H9 (cell line): ENCODE results near the gene SCD5. TPM values are rescaled to one million over a fixed set of nuclear protein-coding genes. Genes with fewer than 3 reads are reported as not detected.

Source experiments
- DNase-seq: peaks from one replicate; pipeline ENCODE4 v3.0.0-alpha.2; 2017
- H2AFZ ChIP-seq: one replicate; pipeline ENCODE4 v1.6.1; 2013; ENCODE audit warnings: mild to moderate bottlenecking, low read length, control low read depth, moderate library complexity
- H2AK5ac ChIP-seq: 2 replicates; pipeline ENCODE4 v1.6.1; 2013; ENCODE audit warnings: low read length, control low read depth, mixed read lengths; ENCODE audit not compliant: insufficient read length
- H2BK120ac ChIP-seq: one replicate; pipeline ENCODE4 v1.6.1; 2013; ENCODE audit warnings: low read depth, mild to moderate bottlenecking, low read length, control low read depth, inconsistent platforms; ENCODE audit not compliant: poor library complexity, severe bottlenecking
- H2BK12ac ChIP-seq: 2 replicates; pipeline ENCODE4 v1.6.1; 2013; ENCODE audit warnings: low read length, control low read depth, mixed read lengths, low read depth; ENCODE audit not compliant: insufficient read length
- H2BK15ac ChIP-seq: 2 replicates; pipeline ENCODE4 v1.6.1; 2013; ENCODE audit warnings: low read depth, low read length, control low read depth
- H2BK20ac ChIP-seq: one replicate; pipeline ENCODE4 v1.6.1; 2013; ENCODE audit warnings: low read depth, mild to moderate bottlenecking, low read length, control low read depth, inconsistent platforms; ENCODE audit not compliant: poor library complexity, severe bottlenecking
- H2BK5ac ChIP-seq: 2 replicates; pipeline ENCODE4 v1.6.1; 2013; ENCODE audit warnings: low read length, control low read depth, mixed read lengths; ENCODE audit not compliant: insufficient read length
- H3K14ac ChIP-seq: 2 replicates; pipeline ENCODE4 v1.6.1; 2013; ENCODE audit warnings: low read length, control low read depth; ENCODE audit not compliant: insufficient read depth
- H3K18ac ChIP-seq: 2 replicates; pipeline ENCODE4 v1.6.1; 2013; ENCODE audit warnings: low read depth, mild to moderate bottlenecking, mixed read lengths, low read length, control low read depth; ENCODE audit not compliant: insufficient read length
- H3K23ac ChIP-seq: 2 replicates; pipeline ENCODE4 v1.6.1; 2013; ENCODE audit warnings: low read length, control low read depth, mixed read lengths, low read depth; ENCODE audit not compliant: insufficient read length
- H3K23me2 ChIP-seq: 2 replicates; pipeline ENCODE4 v1.6.1; 2013; ENCODE audit warnings: low read depth, mild to moderate bottlenecking, mixed read lengths, low read length, control low read depth; ENCODE audit not compliant: insufficient read length, poor library complexity, severe bottlenecking
- H3K27ac ChIP-seq: 2 replicates; pipeline ENCODE4 v1.5.1; 2013; ENCODE audit warnings: low read length, control low read depth, mixed read lengths, low read depth; ENCODE audit not compliant: insufficient read length
- H3K27me3 ChIP-seq: 2 replicates; pipeline ENCODE4 v1.6.1; 2013; ENCODE audit warnings: low read length, control low read depth, inconsistent platforms; ENCODE audit not compliant: insufficient read depth
- H3K4ac ChIP-seq: 2 replicates; pipeline ENCODE4 v1.6.1; 2013; ENCODE audit warnings: low read depth, mild to moderate bottlenecking, control low read depth, inconsistent platforms, low read length, moderate library complexity
- H3K4me1 ChIP-seq: 2 replicates; pipeline ENCODE4 v1.6.1; 2013; ENCODE audit warnings: low read length, control low read depth, inconsistent platforms; ENCODE audit not compliant: insufficient read depth
- H3K4me2 ChIP-seq: 2 replicates; pipeline ENCODE4 v1.6.1; 2013; ENCODE audit warnings: low read length, control low read depth, mixed read lengths; ENCODE audit not compliant: insufficient read length, insufficient read depth
- H3K56ac ChIP-seq: 2 replicates; pipeline ENCODE4 v1.6.1; 2013; ENCODE audit warnings: low read depth, mild to moderate bottlenecking, mixed read lengths, low read length, control low read depth; ENCODE audit not compliant: insufficient read length
- H3K79me1 ChIP-seq: 2 replicates; pipeline ENCODE4 v1.6.1; 2013; ENCODE audit warnings: low read depth, mild to moderate bottlenecking, moderate library complexity, low read length, control low read depth, inconsistent platforms; ENCODE audit not compliant: insufficient read depth, poor library complexity, severe bottlenecking
- H3K79me2 ChIP-seq: 2 replicates; pipeline ENCODE4 v1.6.1; 2013; ENCODE audit warnings: low read length, control low read depth, inconsistent platforms; ENCODE audit not compliant: insufficient read depth
- H3K9ac ChIP-seq: 2 replicates; pipeline ENCODE4 v1.6.1; 2013; ENCODE audit warnings: low read length, control low read depth, mixed read lengths; ENCODE audit not compliant: insufficient read length; ENCODE audit errors: extremely low read depth
- H3K9me3 ChIP-seq: one replicate; pipeline ENCODE4 v1.6.1; 2013; ENCODE audit warnings: low read depth, low read length, inconsistent platforms; ENCODE audit not compliant: control insufficient read depth
- H3T11ph ChIP-seq: one replicate; pipeline ENCODE4 v1.6.1; 2013; ENCODE audit warnings: mild to moderate bottlenecking, low read length, control low read depth, inconsistent platforms
- H4K20me1 ChIP-seq: one replicate; pipeline ENCODE4 v1.6.1; 2013; ENCODE audit not compliant: control insufficient read depth, insufficient read length, insufficient read depth
- H4K5ac ChIP-seq: 2 replicates; pipeline ENCODE4 v1.6.1; 2013; ENCODE audit warnings: low read depth, mild to moderate bottlenecking, mixed read lengths, low read length, control low read depth; ENCODE audit not compliant: insufficient read length
- H4K8ac ChIP-seq: replicated peaks from 2 replicates; pipeline ENCODE4 v1.6.1; 2013; ENCODE audit warnings: low read length, control low read depth, mixed read lengths, low read depth; ENCODE audit not compliant: insufficient read length
- H4K91ac ChIP-seq: 2 replicates; pipeline ENCODE4 v1.6.1; 2013; ENCODE audit warnings: low read depth, mild to moderate bottlenecking, moderate library complexity, mixed read lengths, low read length, control low read depth; ENCODE audit not compliant: insufficient read length
- H3K27ac Mint-ChIP-seq, 3 experiments: 2 replicates in 2 of 3; 3 replicates in 1 of 3; pipeline ENCODE4 v1.8.0; 2020 to 2021; ENCODE audit warnings: mixed read lengths in 3 of 3, mild to moderate bottlenecking in 1 of 3, moderate library complexity in 1 of 3
- H3K27me3 Mint-ChIP-seq: 2 replicates; pipeline ENCODE4 v1.8.0; 2021; ENCODE audit warnings: low read depth, mild to moderate bottlenecking, moderate library complexity, mixed read lengths
- H3K36me3 Mint-ChIP-seq, 3 experiments: 2 replicates in 2 of 3; 3 replicates in 1 of 3; pipeline ENCODE4 v1.8.0; 2020 to 2021; ENCODE audit warnings: low read depth in 3 of 3, mixed read lengths in 3 of 3; ENCODE audit not compliant: insufficient read depth in 1 of 3
- H3K4me1 Mint-ChIP-seq, 2 experiments: 2 replicates each; pipeline ENCODE4 v1.8.0; 2020; ENCODE audit warnings: mixed read lengths in 2 of 2
- H3K4me3 Mint-ChIP-seq, 2 experiments: 2 replicates in 1 of 2; 3 replicates in 1 of 2; pipeline ENCODE4 v1.8.0; 2020 to 2021; ENCODE audit warnings: mild to moderate bottlenecking in 2 of 2, mixed read lengths in 2 of 2, moderate library complexity in 1 of 2
- H3K9me3 Mint-ChIP-seq, 2 experiments: 2 replicates in 1 of 2; 3 replicates in 1 of 2; pipeline ENCODE4 v1.8.0; 2020; ENCODE audit warnings: mild to moderate bottlenecking in 2 of 2, mixed read lengths in 2 of 2, moderate library complexity in 1 of 2
- CTCF ChIP-seq: fragments of 200-600 bp; sonication (generic); conservative IDR thresholded peaks from 3 replicates; pipeline ENCODE4 v1.8.0; 2021; ENCODE audit warnings: antibody characterized with exemption, mild to moderate bottlenecking
- WGBS: extraction: QIAGEN DNeasy Blood & Tissue Kit; methylation state at CpG from one replicate; pipeline ENCODE4 v1.1.7; 2013; ENCODE audit warnings: missing lambda C conversion rate, low lambda C conversion rate, mixed read lengths; ENCODE audit not compliant: insufficient read length; ENCODE audit errors: extremely low coverage; 5-methylcytosine and 5-hydroxymethylcytosine counted together
- total RNA-seq: library from RNA; stranded (reverse); gene quantifications from 2 replicates; pipeline ENCODE4 v1.2.1, GENCODE V29; 2021

Gene SCD5
- total RNA-seq, 1 experiment from 2014 or later = 0.68 TPM

DNA sequence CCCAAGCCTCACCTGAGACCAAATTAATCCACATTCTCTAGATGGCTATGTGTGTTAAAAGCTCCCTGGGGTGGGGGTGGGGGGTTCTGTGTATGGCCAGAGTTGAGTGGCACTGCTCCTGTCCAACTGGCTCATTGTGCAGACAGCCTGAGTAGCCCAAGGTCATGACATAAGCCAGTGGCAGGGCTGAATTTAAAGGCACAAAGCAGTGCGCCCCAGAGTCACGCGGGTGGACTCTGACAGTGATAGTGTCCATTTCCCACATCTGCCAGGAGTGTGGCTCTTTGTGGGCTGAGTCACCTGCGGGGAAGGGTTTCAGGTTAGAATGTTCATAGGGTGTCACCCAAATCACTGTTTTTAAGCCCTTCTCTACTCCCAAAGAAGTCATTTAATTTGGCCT is 45.4 kb downstream of the SCD5 start:
- Histone ChIP-seq H2AK5ac (no peak overlapping the region), H3K4ac (no peak overlapping the region), H2BK12ac (no peak overlapping the region), H3K56ac (no peak overlapping the region), H2AFZ (no peak overlapping the region), H4K8ac (no peak overlapping the region), H4K20me1 (no peaks in the 10 kb centered on the region), H3K14ac (no peak overlapping the region), H3K9me3 (no peaks in the 10 kb centered on the region), H3K4me1 (no peaks in the 10 kb centered on the region), H4K91ac (no peak overlapping the region), H3K79me2 (no peaks in the 10 kb centered on the region), H2BK5ac (no peak overlapping the region), H2BK120ac (no peak overlapping the region), H2BK15ac (no peak overlapping the region), H3K79me1 (no peaks in the 10 kb centered on the region), H2BK20ac (no peak overlapping the region), H3K23ac (no peak overlapping the region), H3K9ac (no peak overlapping the region), H3K18ac (no peak overlapping the region), H3K23me2 (no peaks in the 10 kb centered on the region), H4K5ac (no peak overlapping the region), H3K4me2 (no peak overlapping the region), H3T11ph (no peak overlapping the region), H3K27ac (no peak overlapping the region), H3K27me3 (no peaks in the 10 kb centered on the region)
- no peaks in the 10 kb centered on the region for H3K9me3 Mint-ChIP-seq
- peaks cover 35% of the 10 kb centered on the region for H3K27me3 Mint-ChIP-seq
- no peaks in the 10 kb centered on the region for H3K36me3 Mint-ChIP-seq
- peaks cover under 1 to 3% of the 10 kb centered on the region in 2 experiments for H3K4me1 Mint-ChIP-seq
- WGBS = no CpG with 5 or more reads among the region's 4 CpGs
- TF ChIP-seq CTCF = no peak
- H3K4me3 Mint-ChIP-seq = no peak overlapping the region
- no peak overlapping the region for H3K27ac Mint-ChIP-seq
- DNase-seq = no peak
